NCI-H146 treated with DMSO at 0.1 percent for 48 hours (cell line): ENCODE results near the gene MACF1.
A peak's percentile ranks its signal among the peaks of the same experiment; 100 is the strongest.

Experiments used
- DNase-seq: peaks from one replicate; lab custom pipeline; 2025; ENCODE audit not compliant: unreplicated experiment; lab: John Stamatoyannopoulos, UW

Gene MACF1

DNA sequence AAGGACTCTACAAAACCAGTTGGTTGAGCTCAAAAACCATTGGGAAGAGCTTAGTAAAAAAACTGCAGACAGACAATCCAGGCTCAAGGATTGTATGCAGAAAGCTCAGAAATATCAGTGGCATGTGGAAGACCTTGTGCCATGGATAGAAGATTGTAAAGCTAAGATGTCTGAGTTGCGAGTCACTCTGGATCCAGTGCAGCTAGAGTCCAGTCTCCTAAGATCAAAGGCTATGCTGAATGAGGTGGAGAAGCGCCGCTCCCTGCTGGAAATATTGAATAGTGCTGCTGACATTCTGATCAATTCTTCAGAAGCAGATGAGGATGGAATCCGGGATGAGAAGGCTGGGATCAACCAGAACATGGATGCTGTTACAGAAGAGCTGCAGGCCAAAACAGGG, 183.0 kb downstream of the MACF1 start:
- DNase-seq: no peak

DNA sequence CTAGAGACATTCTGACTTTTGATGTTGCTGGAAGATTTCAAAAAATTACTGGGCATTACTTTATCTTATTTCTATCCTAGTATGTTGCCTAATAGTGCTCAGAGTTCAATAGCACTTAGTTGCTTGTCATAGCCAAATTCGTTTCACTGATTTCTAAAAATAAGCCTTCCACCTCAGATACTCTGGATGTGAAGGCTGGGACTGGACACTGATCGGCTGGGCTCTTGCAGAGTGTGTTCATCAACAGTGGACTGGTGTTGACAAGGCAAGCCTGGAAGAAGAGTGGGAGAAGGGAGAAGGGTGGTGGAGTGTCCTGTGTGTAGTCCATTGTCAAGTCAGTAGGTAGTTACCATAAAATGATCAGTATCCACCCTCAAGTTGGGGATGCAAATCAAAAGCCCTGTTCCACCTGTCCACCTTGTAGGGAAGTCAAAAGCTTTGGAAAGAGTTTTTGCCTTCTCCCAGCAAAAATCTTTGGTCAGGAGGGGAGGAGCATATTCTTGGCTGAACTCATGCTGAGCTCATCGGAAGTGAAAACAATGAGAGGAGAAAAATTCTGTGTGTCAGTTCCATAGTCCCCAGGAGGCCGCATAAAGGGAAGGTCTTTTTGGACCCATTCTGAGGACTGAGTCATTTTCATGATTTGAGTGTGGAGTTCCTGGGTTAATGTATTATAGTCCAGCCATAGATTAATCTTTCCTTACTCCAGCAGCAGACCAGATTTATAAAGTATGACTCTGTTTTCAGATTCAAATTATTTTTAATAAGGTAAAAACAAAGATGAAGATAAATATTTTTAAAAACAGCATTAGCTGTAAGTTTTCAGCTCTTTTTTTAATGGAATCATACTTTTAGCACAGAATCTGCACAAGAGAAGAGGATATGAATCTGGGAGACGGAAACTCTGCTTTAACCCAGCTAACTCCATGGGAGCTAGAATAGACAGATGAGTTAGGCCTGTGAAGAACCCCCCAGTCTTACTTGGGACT, 187.5 kb downstream of the MACF1 start:
- DNase-seq: peak; percentile 26

DNA sequence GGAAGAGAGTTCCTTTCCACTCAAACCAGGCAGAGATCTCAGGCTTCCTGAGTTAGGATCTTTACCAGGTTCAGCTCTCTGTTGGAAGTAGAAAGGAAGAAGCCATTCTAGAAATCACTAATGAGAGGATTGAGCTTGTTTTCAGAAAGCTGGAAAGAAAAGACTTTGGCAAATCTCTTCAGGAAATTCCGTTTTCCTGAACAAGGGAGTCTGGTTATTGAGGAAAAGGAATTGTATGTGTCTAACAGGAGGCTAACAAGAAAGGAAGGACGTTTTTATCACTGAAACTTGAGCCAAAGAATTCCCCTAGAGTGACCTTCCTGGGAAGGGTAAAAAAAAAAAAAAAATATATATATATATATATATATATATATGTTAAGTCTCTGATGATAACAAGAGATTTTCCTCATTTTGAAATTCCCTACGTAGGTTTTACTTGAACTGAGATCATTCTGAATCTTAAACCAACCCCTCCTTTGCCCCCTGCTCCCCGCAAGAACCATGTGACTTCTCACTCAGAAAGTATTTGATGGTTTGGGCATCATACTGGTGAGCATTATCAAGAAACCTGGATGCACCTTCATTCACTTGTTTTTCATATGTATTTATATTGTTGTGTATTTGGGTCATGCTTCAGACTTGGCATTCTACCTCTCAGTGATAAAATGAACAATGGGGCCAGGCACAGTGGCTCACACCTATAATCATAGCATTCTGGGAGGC, 188.5 kb downstream of the MACF1 start:
- no peak for DNase-seq

DNA sequence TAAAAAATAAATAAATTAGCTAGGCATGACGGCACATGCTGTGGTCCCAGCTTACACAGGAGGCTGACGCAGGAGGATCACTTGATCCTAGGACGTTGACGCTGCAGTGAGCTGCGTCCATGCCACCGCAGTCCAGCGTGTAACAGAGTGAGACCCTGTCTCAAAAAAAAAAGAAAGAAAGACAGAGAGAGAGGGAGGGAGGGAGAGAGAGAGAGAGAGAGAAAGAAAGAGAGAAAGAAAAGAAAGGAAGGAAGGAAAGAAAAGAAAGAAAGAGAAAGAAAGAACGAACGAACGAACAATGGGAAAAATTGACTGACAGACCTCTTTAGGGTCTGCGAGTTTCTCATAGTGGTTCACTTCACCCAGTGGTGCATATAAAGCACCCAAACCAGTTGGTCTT, 189.2 kb downstream of the MACF1 start:
- no peak for DNase-seq

DNA sequence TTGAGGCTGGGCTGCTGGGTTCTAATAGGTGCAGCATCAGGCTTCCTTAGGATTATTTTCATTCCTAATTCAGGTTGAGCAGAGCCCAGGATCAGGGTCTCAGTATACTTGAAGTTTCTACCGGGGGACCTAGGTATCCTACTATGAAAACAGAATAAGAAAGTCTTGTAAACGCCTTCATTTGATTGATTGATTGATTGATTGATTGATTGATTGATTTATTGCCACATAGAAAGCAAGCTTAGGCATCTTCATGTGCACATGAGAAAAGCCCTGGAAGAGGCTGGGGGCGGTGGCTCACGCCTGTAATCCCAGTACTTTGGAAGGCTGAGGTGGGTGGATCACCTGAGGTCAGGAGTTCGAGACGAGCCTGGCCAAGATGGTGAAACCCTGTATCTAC, 189.6 kb downstream of the MACF1 start:
- DNase-seq: no peak

DNA sequence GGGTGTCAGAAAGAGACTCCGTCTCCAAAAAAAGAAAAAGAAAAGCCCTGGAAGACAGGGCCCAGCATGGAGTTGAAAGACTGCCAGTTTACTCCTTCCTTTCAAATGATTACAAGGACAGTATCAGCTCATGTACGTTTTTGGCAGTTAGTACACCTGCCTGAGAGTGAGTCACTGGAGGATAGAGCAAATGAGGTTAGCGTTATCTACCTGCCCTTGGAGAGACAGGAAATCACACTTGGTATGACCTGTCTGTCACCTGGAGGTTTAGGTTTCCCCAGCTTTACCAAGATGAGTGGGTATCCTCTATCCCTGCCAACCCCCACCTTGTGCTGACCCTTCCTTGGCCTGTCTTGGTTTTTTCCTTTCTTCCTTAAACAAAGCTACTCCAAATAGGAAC, 190.1 kb downstream of the MACF1 start:
- no peak for DNase-seq

DNA sequence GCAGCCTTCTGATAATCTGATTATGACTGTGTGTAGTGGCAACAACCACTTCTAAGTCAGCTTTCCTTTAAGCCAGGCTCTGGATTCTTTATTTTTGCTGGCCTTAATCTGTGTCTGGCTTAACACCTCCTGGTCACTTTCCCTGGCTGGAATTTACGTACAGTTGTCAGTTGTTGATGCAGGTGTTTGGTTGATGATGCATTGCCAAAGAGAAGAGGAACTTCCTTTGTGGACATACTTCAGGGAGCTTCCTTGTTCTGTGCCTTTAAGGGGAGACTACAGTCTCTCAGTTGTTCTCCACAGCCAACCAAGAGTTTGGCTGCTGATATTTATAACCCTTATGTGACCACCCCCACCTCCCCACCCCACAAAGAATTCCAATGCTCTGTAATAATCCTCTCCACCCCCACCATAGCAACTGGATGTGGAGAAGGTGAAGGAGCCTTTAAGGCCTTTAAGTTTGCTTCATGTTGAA, 190.9 kb downstream of the MACF1 start:
- no peak for DNase-seq

DNA sequence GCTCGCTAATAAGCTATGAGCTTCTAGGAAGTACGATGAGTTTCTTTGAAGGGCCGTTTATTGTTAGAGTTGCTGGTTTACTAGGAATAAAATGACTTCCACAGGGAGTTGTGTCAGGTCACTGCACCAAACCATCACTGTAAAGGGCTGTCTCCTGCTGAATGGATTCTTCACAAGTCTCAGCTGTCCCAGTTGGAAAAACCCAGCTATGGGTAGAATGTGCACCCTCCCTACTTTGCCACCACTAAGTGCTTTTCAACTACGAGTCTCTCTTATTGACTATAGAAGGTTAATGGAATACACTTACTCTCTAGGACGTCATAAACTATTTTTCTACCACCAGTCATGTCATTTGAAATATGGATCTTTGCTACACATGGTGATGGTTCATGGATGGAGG, 192.2 kb downstream of the MACF1 start:
- DNase-seq: no peak

DNA sequence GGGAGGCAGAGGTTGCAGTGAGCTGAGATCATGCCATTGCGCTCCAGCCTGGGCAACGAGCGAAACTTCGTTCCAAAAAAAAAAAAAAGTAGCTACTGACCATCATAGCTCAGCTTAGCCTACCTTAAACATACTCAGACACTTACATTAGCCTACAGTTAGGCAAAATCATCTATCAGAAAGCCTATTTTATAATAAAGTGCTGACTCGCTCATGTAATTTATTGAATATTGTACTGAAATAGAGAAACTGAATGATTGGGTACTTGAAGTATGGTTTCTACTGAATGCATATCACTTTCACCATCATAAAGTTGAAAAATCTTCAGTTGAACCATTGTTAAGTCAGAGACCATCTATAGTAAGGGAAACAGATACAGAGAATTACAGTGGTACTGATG, 193.0 kb downstream of the MACF1 start:
- no peak for DNase-seq

DNA sequence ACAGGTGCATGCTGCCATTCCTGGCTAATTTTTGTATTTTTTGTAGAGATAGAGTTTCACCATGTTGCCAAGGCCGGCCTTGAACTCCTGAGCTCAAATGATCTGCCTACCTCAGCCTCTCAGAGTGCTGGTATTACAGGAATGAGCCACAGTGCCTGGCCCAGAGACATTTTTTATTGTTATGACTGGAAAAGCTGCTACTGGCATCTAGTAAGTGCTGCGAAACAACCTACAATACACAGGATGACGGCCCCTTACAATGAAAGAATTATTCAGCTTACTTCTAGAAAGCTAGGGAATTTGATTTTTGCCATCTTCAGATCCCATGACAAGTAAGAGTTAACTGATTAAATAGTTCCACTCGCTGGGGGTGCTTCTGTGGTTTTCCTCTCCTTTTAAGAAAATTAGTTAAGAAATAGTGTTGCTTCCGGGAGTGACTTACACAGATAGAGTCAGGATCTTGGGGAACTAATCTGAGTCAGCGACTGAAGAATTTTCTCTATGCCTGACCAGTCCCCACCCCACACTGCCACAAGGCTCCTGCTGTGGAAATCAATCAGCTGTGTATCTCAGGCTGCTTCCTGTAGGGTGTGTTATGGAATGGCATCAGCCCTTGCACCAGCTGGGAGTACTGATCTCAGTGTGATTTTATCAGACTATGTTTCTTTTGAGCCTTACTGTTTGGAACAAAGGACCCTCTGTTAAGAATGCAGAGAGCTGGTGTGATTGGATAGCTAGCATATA, 194.0 kb downstream of the MACF1 start:
- DNase-seq: no peak

DNA sequence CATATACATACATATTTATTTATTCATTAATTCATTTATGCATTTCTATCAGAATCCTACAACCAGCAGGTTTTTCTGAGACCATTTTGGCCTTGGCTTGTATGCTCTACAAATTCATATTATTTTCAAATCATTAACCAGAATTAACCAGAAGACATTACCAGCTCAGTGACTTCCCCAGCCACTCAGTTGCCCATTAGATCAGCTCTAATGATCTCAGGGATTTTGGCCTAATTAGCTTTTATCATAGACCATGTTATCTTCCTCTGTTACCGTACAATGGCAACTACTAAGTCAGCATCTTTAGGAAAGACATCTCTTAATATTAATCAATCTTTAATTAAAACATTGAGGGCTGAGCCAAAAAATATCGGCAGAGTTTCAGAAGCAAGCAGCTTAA, 196.6 kb downstream of the MACF1 start:
- DNase-seq: no peak

DNA sequence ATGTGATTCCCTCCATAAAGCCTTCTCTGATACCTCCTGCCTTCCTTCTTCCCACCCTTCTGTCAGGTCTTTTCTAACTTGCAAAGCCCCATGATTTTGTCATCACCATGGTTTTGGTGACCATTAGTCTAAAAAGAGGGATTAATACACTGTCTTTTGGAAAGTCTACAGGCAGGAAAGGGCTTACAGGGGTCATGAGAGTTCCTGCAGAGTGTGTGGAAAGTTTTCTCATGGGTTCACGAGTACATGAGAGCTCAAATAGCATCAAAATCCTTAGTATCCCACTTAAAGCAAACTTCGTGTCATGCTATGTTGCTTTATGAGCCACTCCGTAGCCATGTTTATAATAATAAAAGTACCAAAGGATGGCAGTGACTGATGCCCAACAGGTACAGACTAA, 200.4 kb downstream of the MACF1 start:
- DNase-seq: no peak

DNA sequence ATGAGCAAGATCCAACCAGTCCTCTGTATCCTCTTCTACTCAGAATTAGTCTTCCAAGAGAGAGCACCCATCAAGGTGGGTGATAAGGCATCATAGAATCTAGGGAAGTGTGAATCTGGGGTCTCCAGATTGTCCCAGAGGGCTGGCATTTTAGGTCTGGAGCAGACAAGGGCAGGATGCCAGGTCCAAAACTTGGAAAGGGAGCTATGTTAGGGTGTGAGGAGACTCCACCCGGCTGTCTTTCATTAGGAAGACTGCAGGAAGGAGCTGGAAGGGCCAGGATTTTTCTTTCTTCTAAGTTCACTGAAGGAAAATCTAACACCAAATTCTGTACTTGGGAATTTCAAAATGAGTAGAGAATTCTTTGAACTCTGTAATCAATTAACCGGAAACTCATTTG, 200.9 kb downstream of the MACF1 start:
- no peak for DNase-seq

DNA sequence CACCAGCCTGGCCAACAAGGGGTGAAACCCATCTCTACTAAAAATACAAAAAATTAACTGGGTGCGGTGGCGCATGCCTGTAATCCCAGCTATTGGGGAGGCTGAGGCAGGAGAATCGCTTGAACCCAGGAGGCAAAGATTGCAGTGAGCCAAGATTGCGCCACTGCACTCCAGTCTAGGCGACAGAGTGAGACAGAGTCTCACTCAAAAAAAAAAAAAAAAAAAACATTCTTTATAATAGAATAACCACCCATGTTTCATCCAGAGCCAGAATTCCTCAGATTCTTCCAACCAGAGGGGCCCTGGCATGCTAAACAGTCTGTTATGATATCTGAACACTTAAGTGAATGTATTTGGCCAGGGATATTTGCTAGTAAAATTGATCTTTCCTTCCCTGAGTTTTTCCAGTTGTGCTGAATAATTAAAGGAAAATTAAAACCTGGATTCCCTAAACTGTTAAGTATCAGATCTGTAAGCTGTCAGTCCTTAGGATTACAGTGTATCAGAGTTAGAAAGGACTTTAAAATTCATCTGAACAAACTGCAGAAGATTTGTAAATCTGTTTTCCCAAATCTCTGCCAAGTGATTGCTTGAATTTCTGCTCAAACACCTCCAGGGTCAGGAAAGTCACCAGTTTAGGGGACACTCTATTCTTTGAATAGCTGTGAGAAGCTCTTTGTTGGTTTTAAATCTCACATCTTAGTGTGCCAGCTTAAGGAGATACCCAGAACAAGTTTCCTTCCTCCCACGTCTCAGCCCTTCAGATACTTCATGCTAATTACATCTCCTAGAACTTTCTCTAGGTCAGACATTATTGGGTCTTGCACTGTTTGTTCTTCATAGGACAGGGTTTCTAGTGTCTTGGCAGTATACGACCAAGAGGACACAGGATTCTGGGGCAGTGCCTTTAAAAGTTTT, 202.3 kb downstream of the MACF1 start:
- DNase-seq: no peak

DNA sequence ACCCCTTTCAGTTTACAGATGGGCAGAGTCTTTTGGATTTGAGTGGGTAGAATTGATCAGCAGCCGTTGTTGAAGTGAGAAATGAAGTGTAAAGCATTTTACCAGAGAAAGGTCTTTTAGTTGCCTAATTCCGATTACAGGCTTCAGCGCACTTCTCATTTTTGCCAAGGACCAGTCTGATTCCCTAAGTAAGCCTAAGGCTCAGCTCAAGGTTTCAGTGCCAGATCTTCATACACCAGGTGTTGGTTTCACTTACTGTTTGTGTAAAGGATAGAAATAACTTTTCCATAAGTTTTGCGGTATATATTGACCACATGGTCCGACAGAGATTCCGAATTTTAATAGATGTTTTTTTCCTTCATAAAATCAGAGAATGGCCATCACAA, 203.0 kb downstream of the MACF1 start:
- DNase-seq: no peak

DNA sequence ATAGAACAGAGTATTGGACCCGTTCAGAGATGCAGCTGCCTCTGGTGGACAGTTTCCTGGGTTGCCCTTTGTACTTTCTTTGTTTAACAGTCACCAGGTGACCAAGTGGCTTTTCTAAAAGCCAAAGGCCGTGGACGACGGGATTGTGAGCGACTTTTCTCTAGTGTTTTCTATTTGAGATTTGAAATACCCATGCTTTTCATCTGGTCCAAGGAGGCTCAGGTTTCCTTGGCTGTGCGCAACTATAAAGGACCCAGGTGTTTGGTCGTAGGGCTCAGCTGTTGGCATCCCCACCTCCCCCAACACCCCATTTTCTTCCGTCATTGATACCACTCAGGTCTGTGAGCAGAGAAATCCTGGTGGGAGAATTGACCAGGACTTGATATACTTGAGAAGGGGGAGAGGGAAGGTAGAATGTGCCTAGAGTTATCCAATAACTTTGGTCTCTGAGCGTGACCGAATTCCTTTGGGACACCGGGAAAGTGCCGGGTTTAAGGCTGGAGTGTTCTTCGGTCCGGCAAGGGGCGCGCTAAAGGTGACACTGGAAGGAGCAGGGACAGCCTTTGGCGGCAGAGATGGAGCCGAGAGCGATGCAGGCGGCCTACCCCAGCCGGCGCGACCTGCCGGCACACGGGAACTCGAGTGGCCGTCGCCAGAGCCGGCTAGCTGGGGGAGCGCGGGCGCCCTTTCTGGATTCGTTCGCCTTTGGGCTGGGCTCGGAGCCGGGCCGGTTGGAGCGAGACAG, 203.6 kb downstream of the MACF1 start:
- peak; percentile 8 for DNase-seq

DNA sequence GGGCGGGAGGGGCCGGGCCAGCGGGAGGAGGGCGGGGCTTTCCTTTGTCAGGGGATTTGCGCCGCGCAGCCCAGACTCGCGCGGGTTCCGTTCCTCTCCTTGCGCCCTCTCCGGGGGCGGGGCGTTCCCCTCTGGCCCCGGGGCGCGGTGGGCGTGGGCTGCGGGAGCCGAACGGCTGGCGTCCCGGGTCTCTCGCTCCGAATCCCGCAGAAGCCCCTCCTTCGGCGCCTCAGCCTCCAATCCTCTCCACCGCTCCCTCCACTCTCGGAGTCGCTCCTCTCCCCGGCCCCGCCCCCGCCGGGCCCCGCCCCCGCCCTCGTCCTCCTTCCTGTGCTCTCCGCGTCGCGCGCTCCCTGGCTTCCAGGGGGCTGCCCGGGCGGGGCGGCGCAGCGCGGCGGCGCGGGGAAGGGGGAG, 204.2 kb downstream of the MACF1 start:
- DNase-seq: peak; percentile 70

DNA sequence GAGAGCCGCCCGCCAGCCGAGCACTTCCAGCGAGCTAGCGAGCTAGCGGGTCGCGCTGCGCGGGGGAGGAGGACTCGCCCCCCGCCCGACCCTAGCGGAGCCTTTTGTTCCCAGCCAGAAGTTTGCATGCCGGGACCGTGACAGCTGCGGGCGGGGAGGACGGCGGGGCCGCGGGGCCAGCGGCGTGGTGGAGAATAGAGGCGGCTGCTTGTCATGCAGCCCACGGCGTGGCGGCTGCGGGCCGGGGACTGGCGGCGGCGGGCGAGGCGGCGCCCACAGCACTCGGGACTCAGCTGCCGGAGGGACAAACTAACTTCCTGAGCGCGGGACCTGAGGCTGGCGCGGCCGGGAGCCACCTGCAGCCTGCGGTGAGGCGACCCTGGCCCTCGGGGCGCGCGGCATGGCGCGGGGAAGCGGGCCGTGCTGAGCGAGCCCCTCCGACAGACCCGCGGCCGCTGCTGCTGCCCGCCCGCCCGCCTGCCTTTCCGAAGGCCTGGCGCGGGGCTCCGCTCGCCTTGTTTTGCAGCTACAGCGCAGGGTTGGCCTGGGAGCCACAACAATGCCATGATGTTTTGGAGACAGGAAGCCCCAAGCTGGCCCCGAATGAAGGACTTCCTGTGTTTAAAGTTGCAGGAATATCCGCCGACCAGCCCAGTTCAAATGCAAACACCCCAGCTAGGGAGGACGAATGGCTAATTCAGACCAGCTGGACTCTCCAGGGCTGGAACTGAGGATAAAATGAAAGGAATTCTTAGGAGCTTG, 204.7 kb downstream of the MACF1 start:
- DNase-seq: peak; percentile 34

DNA sequence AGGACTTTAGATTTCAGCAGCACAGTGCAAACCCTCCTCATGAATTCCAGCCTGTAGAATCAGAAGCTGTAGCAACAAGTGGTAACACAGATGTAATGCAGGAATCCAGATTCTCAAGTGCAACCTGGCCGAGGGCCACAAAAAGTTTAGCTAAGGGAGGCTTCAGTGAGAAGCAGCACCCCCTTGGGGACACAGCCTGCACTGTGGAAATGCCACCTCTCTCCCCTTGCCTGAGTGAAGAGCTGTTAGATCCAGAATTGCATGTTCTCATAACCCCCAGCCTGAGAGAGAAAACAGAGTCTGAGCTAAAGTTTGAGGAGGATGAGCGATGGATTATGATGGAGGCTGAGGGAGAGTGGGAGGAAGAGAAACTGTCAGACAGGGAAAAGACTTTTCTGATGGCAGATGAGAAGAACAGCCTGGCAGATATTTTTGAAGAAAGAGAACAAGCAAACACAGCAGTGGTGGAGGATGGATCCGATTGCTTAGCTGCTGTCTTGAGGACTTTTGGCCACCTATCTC, 206.5 kb downstream of the MACF1 start:
- DNase-seq: no peak
